Measurements from ENCODE around the gene SYNE1.

- TF ChIP-seq, protein P1, sequence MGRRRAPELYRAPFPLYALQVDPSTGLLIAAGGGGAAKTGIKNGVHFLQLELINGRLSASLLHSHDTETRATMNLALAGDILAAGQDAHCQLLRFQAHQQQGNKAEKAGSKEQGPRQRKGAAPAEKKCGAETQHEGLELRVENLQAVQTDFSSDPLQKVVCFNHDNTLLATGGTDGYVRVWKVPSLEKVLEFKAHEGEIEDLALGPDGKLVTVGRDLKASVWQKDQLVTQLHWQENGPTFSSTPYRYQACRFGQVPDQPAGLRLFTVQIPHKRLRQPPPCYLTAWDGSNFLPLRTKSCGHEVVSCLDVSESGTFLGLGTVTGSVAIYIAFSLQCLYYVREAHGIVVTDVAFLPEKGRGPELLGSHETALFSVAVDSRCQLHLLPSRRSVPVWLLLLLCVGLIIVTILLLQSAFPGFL (CRISPR knock-in tag; IDR thresholded peaks at IDR 0.05; ENCODE audit: borderline replicate concordance): no peak
- TF ChIP-seq NR1H2 (CRISPR knock-in tag; IDR thresholded peaks at IDR 0.05): no peak
- no peak for TF ChIP-seq FOXP1 (CRISPR knock-in tag; IDR thresholded peaks at IDR 0.05; ENCODE audit: borderline replicate concordance)
- TF ChIP-seq, protein P2, sequence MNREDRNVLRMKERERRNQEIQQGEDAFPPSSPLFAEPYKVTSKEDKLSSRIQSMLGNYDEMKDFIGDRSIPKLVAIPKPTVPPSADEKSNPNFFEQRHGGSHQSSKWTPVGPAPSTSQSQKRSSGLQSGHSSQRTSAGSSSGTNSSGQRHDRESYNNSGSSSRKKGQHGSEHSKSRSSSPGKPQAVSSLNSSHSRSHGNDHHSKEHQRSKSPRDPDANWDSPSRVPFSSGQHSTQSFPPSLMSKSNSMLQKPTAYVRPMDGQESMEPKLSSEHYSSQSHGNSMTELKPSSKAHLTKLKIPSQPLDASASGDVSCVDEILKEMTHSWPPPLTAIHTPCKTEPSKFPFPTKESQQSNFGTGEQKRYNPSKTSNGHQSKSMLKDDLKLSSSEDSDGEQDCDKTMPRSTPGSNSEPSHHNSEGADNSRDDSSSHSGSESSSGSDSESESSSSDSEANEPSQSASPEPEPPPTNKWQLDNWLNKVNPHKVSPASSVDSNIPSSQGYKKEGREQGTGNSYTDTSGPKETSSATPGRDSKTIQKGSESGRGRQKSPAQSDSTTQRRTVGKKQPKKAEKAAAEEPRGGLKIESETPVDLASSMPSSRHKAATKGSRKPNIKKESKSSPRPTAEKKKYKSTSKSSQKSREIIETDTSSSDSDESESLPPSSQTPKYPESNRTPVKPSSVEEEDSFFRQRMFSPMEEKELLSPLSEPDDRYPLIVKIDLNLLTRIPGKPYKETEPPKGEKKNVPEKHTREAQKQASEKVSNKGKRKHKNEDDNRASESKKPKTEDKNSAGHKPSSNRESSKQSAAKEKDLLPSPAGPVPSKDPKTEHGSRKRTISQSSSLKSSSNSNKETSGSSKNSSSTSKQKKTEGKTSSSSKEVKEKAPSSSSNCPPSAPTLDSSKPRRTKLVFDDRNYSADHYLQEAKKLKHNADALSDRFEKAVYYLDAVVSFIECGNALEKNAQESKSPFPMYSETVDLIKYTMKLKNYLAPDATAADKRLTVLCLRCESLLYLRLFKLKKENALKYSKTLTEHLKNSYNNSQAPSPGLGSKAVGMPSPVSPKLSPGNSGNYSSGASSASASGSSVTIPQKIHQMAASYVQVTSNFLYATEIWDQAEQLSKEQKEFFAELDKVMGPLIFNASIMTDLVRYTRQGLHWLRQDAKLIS (CRISPR knock-in tag; IDR thresholded peaks at IDR 0.05; ENCODE audit: borderline replicate concordance): no peak
- TF ChIP-seq CTCF (IDR thresholded peaks at IDR 0.05): no peak
- TF ChIP-seq FOXP4 (CRISPR knock-in tag; IDR thresholded peaks at IDR 0.05): no peak
- TF ChIP-seq ZNF138 (CRISPR knock-in tag; conservative IDR thresholded peaks at IDR 0.05): no peak
- TF ChIP-seq ZNF416 (CRISPR knock-in tag; IDR thresholded peaks at IDR 0.05): no peak
These were observed 220.5 kb downstream of the SYNE1 start for GRCh38 chr6:152416652-152417051.

All from WTC11 (cell line).